ENCODE results near the gene BTN2A1. TPM values are rescaled to one million over a fixed set of nuclear protein-coding genes. Genes with fewer than 3 reads are reported as not detected.

Gene BTN2A1
- polyA plus RNA-seq, 1 of the 3 experiments (the other 2 are of a cell fraction): 21.2 TPM

- H4K20me1 ChIP-seq (ENCODE audit: insufficient read depth): no peaks in the 10 kb centered on the region
- H3K27ac ChIP-seq (ENCODE audit: low read depth in 2 of 2, low read length in 1 of 2): no peak overlapping the region
- H3K9ac ChIP-seq: no peak overlapping the region
- no peaks in the 10 kb centered on the region for H3K9me3 ChIP-seq
- peaks cover under 1% of the 10 kb centered on the region; the same call in 1 of the 2 replicates for H3K79me2 ChIP-seq (ENCODE audit: insufficient read depth)
- H3F3A ChIP-seq (replicated peaks; ENCODE audit: insufficient read depth): no peaks in the 10 kb centered on the region
- no peaks in the 10 kb centered on the region; a peak in 1 of 4 replicates for H3K4me1 ChIP-seq (ENCODE audit: control insufficient read depth in 1 of 2, insufficient read depth in 2 of 2, low read depth in 1 of 2, low read length in 1 of 2)
- H3K4me3 ChIP-seq (ENCODE audit: low read depth in 2 of 2, low read length in 1 of 2): no peak overlapping the region
- H3K27me3 ChIP-seq (ENCODE audit: insufficient read depth): no peaks in the 10 kb centered on the region
- H3K9me2 ChIP-seq: no peaks in the 10 kb centered on the region
- ChIA-PET POLR2A (no interaction called here), CTCF (no interaction called here)
- WGBS (ENCODE audit: low lambda C conversion rate): 93% methylated on average over 2 of the region's 2 CpGs
- DNase-seq: no peak
- no peak overlapping the region for H2AFZ ChIP-seq (ENCODE audit: low read depth)
- no peak overlapping the region for H3K4me2 ChIP-seq
- no peak for TF ChIP-seq FOSL2 (IDR thresholded peaks at IDR 0.05; ENCODE audit: borderline replicate concordance, low read depth)
- TF ChIP-seq POLR2AphosphoS5 (IDR thresholded peaks at IDR 0.05; ENCODE audit: low read depth, low read length): no peak
- no peak for TF ChIP-seq ELF1 (IDR thresholded peaks at IDR 0.05)
- H3K36me3 ChIP-seq (replicated peaks in 1 of 2; ENCODE audit: control insufficient read depth in 1 of 2, insufficient read depth in 2 of 2, low read length in 1 of 2): peaks cover 25 to 27% of the 10 kb centered on the region in 2 experiments
These were observed 29.5 kb upstream of the BTN2A1 start for GRCh38 chr6:26428206-26428605.

DNA sequence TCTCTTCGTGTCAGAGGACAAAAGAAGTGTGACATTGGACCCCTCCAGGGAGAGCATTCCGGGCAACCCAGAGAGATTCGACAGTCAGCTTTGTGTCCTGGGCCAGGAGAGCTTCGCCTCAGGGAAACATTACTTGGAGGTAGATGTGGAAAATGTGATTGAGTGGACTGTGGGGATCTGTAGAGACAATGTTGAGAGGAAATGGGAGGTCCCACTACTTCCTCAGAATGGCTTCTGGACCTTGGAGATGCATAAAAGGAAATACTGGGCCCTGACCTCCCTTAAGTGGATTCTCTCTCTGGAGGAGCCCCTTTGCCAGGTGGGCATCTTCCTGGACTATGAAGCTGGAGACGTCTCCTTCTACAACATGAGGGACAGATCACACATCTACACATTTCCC is 27.0 kb upstream of the BTN2A1 start:
- no peak overlapping the region for H3K4me2 ChIP-seq
- peaks cover 23 to 27% of the 10 kb centered on the region in 2 experiments for H3K36me3 ChIP-seq (replicated peaks in 1 of 2; ENCODE audit: control insufficient read depth in 1 of 2, insufficient read depth in 2 of 2, low read length in 1 of 2)
- H4K20me1 ChIP-seq (ENCODE audit: insufficient read depth): no peaks in the 10 kb centered on the region
- H3K9me2 ChIP-seq: no peaks in the 10 kb centered on the region
- H3K27me3 ChIP-seq (ENCODE audit: insufficient read depth): no peaks in the 10 kb centered on the region
- H3F3A ChIP-seq (replicated peaks; ENCODE audit: insufficient read depth): no peaks in the 10 kb centered on the region
- no peak overlapping the region for H3K27ac ChIP-seq (ENCODE audit: low read depth in 2 of 2, low read length in 1 of 2)
- WGBS (ENCODE audit: low lambda C conversion rate): 85% methylated on average over 5 of the region's 5 CpGs
- no peak overlapping the region for H3K9ac ChIP-seq
- no peaks in the 10 kb centered on the region; a peak in 1 of 4 replicates for H3K4me1 ChIP-seq (ENCODE audit: control insufficient read depth in 1 of 2, insufficient read depth in 2 of 2, low read depth in 1 of 2, low read length in 1 of 2)
- H2AFZ ChIP-seq (ENCODE audit: low read depth): no peak overlapping the region
- POLR2A ChIA-PET: no interaction called here
- CTCF ChIA-PET: interaction anchor here (1.2 to 1.5 kb wide), 2 partner anchors 10 to 89 kb away, joined by 4 read pairs; no protein-coding TSS in a partner anchor
- TF ChIP-seq RAD21 (IDR thresholded peaks at IDR 0.05; ENCODE audit: low read length) (no peak), TAF1 (IDR thresholded peaks at IDR 0.05; ENCODE audit: borderline replicate concordance, low read depth, low read length) (no peak), SMC3 (IDR thresholded peaks at IDR 0.05; ENCODE audit: low read depth, low read length) (no peak), MEF2A (IDR thresholded peaks at IDR 0.05; ENCODE audit: borderline replicate concordance, low read depth) (no peak), EZH2phosphoT487 (IDR thresholded peaks at IDR 0.05; ENCODE audit: borderline replicate concordance, low read depth) (no peak), CTCF (IDR thresholded peaks at IDR 0.05) (no peak)
- no peaks in the 10 kb centered on the region for H3K9me3 ChIP-seq
- no peak for DNase-seq
- no peak overlapping the region for H3K4me3 ChIP-seq (ENCODE audit: low read depth in 2 of 2, low read length in 1 of 2)
- H3K79me2 ChIP-seq (ENCODE audit: insufficient read depth): no peaks in the 10 kb centered on the region; the same call in 1 of the 2 replicates
